ENCODE data around the gene PIK3AP1. TPM values are rescaled to one million over a fixed set of nuclear protein-coding genes. Genes with fewer than 3 reads are reported as not detected.
"Not testable (repeated sequence)": the region's sequence is repeated elsewhere in the genome, so short reads cannot be mapped to it uniquely, and the experiment has no call there.

The PIK3AP1 gene
- total RNA-seq, 2 donors from 2014 or later: 3.8 to 15.6 TPM

DNA sequence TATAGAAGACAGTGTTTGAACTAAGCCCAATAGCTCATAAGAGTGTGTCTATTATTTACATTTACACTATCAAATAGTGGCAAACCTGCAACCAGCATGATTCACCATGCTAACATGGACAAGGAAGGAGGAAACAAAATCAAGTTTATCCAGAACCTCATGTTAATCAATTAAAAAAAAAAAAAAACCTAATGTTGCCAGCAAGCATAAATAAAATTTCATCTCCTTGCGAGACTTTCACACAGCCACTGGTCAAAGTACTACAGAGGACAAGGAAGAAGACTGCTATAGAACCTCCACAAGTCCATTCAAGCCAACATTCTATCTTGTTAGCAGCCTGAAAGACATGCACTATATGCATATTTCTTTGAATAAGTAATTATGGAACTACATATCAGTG, 143.2 kb downstream of the PIK3AP1 start:
- Histone ChIP-seq H3K27me3 (replicated peaks; ENCODE audit: insufficient read depth) (no peaks in the 10 kb centered on the region), H3K4me1 (replicated peaks) (peaks cover 26% of the 10 kb centered on the region), H3K36me3 (no peaks in the 10 kb centered on the region), H3K27ac (no peak overlapping the region), H3K9me3 (no peaks in the 10 kb centered on the region), H3K4me3 (no peak overlapping the region)
- intact Hi-C loops (cut with DNase I): no loop called here
- peak; percentile 22 for DNase-seq (ENCODE audit: low spot score)
- TF ChIP-seq, protein P1, sequence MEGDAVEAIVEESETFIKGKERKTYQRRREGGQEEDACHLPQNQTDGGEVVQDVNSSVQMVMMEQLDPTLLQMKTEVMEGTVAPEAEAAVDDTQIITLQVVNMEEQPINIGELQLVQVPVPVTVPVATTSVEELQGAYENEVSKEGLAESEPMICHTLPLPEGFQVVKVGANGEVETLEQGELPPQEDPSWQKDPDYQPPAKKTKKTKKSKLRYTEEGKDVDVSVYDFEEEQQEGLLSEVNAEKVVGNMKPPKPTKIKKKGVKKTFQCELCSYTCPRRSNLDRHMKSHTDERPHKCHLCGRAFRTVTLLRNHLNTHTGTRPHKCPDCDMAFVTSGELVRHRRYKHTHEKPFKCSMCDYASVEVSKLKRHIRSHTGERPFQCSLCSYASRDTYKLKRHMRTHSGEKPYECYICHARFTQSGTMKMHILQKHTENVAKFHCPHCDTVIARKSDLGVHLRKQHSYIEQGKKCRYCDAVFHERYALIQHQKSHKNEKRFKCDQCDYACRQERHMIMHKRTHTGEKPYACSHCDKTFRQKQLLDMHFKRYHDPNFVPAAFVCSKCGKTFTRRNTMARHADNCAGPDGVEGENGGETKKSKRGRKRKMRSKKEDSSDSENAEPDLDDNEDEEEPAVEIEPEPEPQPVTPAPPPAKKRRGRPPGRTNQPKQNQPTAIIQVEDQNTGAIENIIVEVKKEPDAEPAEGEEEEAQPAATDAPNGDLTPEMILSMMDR (IDR thresholded peaks at IDR 0.05): no peak
- TF ChIP-seq POLR2AphosphoS5 (IDR thresholded peaks at IDR 0.05): peak; percentile 71
- 49% methylated on average over 1 of the region's 1 CpG for WGBS

DNA sequence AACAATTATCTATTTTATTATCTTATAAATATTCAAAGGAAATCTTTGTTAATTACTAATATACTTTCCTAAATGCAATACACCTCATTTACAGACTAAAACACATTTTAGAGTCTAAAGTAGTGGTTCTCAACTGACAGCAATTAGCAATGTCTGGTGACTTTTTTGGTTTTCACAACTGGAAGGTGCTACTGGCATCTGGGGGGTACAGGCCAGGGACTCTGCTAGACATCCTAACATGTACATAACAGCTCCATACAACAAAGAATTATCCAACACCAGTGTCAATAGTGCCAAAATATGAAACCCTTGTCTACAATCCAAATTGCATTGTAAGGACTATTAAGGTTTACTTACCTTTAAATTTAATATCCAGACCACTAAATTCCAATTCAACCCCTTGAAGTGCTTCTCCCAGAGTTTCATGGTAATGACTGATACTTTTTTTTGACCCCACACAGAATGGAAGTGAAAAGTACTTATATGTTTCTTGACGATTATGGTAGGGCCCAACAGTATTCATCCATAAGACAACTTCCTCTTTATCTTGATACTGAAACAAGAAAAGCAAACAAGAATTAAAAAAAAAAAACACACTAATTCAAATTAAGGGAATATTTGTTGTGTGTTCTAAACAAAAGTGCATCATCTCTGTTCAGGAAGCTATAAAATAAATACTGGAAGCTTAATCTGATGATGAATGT, 143.9 kb downstream of the PIK3AP1 start:
- WGBS: 22% methylated on average over 1 of the region's 1 CpG
- Histone ChIP-seq H3K4me3 (no peak overlapping the region), H3K36me3 (no peaks in the 10 kb centered on the region), H3K4me1 (replicated peaks) (peaks cover 26% of the 10 kb centered on the region), H3K9me3 (no peaks in the 10 kb centered on the region), H3K27ac (no peak overlapping the region), H3K27me3 (replicated peaks; ENCODE audit: insufficient read depth) (no peaks in the 10 kb centered on the region)
- no peak for DNase-seq (ENCODE audit: low spot score)
- TF ChIP-seq, protein P1 (IDR thresholded peaks at IDR 0.05): no peak
- TF ChIP-seq POLR2A (IDR thresholded peaks at IDR 0.05) (no peak), POLR2AphosphoS5 (IDR thresholded peaks at IDR 0.05) (no peak)
- intact Hi-C loops (cut with DNase I): no loop called here

DNA sequence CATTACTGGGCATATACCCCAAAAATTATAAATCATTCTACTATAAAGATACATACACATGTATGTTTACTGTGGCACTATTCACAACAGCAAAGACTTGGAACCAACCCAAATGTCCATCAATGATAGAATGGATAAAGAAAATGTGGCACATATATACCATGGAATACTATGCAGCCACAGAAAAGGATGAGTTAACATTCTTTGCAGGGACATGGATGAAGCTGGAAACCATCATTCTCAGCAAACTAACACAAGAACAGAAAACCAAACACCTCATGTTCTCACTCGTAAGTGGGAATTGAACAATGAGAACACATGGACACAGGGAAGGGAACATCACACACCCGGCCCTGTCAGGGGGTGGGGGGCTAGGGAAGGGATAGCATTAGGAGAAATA, 145.8 kb downstream of the PIK3AP1 start:
- DNase-seq (ENCODE audit: low spot score); H3K4me3 ChIP-seq; intact Hi-C loops (cut with DNase I); H3K27ac ChIP-seq; H3K9me3 ChIP-seq; H3K36me3 ChIP-seq; H3K27me3 ChIP-seq (replicated peaks; ENCODE audit: insufficient read depth): not testable (repeated sequence)
- 84% methylated on average over 2 of the region's 2 CpGs for WGBS
- peaks cover 20% of the 10 kb centered on the region for H3K4me1 ChIP-seq (replicated peaks)

DNA sequence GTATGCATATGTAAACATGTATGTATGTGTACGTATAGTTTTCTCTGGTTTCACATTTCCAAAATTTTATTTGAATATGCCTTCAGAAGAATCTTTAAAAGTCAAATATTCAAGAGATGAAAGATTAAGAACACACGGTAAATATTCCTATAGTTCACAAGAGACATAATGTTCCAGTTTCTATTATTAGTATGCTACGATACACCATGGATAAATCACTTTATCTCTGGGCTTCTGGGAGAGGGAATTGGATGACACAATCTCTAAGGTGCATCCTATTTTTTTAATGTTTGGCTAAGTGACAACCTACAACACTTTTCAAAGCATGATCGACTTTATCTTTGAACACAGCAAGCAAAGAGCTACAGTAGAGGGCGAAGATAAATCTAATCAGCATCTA, 147.3 kb downstream of the PIK3AP1 start:
- 60% methylated on average over 5 of the region's 5 CpGs for WGBS
- TF ChIP-seq POLR2AphosphoS5 (IDR thresholded peaks at IDR 0.05) (no peak), POLR2A (IDR thresholded peaks at IDR 0.05) (no peak)
- TF ChIP-seq, protein P1 (IDR thresholded peaks at IDR 0.05): no peak
- Histone ChIP-seq H3K27me3 (replicated peaks; ENCODE audit: insufficient read depth) (no peaks in the 10 kb centered on the region), H3K4me3 (no peak overlapping the region), H3K36me3 (no peaks in the 10 kb centered on the region), H3K4me1 (replicated peaks) (peaks cover 17% of the 10 kb centered on the region), H3K27ac (no peak overlapping the region), H3K9me3 (no peaks in the 10 kb centered on the region)
- intact Hi-C loops (cut with DNase I): no loop called here
- DNase-seq (ENCODE audit: low spot score): no peak

DNA sequence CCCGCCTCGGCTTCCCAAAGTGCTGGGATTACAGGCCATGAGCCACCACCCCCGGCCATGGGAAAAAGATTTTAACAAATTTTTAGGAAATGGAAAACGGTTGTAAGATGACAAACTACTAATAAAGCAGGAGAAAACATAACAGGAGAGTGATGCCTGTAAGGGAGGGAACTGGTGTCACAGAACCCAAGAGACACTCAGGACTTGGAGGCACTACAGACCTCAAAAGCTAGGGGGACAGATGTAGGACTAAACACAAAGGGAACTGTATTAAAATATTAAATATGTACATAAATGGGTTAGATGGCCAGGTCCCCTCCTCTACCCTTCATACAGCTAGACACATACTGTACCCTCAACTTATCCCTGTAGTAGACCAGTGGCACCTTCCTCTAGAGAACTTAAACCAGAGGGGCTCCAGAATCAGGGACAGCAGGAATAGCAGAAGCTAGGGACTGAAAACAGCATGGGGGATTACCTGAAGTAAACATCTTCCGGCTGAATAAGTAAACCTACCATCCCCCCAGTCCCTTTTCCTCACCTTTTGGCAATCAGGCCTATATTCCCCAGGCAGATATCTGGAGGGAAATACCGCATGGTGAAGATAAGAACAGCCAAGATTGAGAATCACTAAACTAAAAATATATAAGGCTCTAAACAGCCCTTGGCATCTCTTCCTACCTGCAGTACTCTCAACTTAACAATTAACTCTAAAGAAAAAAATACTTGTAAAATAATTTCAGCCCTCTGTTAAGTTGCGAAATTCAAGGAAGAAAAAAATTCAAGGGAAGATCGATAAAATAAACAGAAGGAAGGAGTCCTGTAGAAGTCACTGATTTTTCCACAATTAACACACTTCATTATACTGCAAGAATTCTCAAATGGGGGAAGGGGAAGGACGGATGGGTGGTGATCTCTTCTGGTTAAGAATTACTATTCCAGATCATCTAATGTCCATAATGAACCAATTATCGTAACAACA, 149.0 kb downstream of the PIK3AP1 start:
- H3K4me1 ChIP-seq (replicated peaks): peaks cover 16% of the 10 kb centered on the region
- H3K27ac ChIP-seq: no peak overlapping the region
- TF ChIP-seq, protein P1 (IDR thresholded peaks at IDR 0.05): no peak
- no peak for TF ChIP-seq POLR2AphosphoS5 (IDR thresholded peaks at IDR 0.05)
- no peak for TF ChIP-seq POLR2A (IDR thresholded peaks at IDR 0.05)
- DNase-seq (ENCODE audit: low spot score): no peak
- no peaks in the 10 kb centered on the region for H3K36me3 ChIP-seq
- no peaks in the 10 kb centered on the region for H3K9me3 ChIP-seq
- 84% methylated on average over 10 of the region's 10 CpGs for WGBS
- H3K4me3 ChIP-seq: no peak overlapping the region
- intact Hi-C loops (cut with DNase I): no loop called here
- no peaks in the 10 kb centered on the region for H3K27me3 ChIP-seq (replicated peaks; ENCODE audit: insufficient read depth)

All from prostate gland (tissue), 2 donors.